ENCODE measurements around the gene SMARCAL1. TPM values are rescaled to one million over a fixed set of nuclear protein-coding genes. Genes with fewer than 3 reads are reported as not detected.

SMARCAL1 gene
- total RNA-seq: 10 to 100 TPM in 2 of 6 donors, 1 to 10 TPM in 4; 7.0 to 12.8 (median 8.1) TPM
- 1 to 10 TPM; 5.5 to 6.7 TPM for polyA plus RNA-seq

DNA sequence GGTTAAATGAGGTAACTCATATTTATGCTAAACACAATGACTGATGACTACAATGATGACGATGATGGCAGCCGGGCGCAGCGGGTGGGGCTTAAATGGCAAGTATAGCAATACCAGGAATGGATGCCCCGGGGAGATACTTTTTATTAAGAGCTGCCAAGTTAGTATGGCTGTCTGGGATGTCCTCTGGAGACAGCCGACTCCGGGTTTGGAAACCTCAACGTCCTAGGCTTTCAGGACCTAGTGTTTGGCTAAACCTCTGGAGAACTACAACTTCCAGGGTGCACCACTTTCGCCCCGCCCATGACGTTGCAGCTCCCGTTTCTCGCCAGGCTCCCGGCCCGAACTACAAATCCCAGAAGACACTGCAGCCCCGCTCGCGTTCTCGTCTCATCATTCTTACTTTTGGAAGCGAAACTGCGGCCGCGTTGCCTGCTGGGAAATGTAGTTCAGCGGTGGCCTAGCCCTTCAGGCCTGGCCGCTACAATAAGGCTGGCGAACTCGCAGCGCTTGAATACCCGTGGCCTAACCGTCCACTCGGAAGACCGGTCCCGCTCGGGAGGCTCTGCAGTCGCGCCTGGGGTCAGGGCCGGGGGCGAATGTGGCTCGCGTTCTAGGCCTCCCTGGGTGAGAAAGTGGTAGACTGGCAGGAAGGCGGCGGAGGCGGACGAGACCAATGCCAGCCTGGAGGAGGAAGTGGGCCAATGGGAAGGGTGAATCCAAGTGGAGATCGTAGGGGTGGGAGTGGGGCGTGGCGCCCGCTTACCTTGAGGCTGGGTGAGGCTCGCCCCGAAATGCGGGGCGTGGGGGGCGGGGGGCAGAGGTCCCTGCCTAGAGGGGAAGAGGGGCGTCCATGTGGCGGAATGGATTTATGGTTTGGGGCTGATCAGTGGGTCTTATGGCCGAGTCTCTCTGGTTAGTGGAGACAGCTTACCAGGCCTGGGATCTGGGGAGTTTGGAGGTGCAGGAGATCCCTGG, at the start of gene SMARCAL1:
SMARCAL1 (plus strand) TSS at position 463 of the 978 bp plus-strand sequence. CDS start 2,221 bp downstream, outside the sequence.
- peaks cover 0 to 5% (median 0%) of the 10 kb centered on the region in 4 donors for H3K27me3 ChIP-seq
- peak; percentile 75 for FAIRE-seq
- peak within 1 kb of the TSS; percentile 90 to 97 (median 96) for H3K27ac ChIP-seq

DNA sequence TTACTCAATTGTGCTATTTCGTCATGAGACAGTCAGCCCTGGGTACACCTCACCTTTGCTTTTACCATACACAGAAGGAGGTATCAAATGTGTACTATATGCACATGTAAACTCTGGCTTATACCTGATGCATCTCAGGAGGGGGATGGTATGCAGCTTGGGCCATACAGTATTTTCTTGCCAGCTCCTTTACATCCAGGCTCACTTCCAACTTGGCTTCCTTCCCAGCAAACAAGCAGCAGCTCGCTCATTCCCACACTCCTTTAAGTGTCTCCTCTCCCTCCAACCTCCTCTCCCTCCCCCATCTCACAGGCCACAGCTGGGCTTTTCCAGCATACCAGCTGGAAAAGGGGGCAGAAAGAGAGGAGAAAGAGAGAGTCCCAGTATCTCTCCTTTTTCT, 49.6 kb upstream of the SMARCAL1 start:
- FAIRE-seq: no peak
- 27 to 32% methylated on average over 2 of the region's 2 CpGs for WGBS, 2 donors

More for the DNA sequence above, at the start of gene SMARCAL1:
- TF ChIP-seq, protein P1, sequence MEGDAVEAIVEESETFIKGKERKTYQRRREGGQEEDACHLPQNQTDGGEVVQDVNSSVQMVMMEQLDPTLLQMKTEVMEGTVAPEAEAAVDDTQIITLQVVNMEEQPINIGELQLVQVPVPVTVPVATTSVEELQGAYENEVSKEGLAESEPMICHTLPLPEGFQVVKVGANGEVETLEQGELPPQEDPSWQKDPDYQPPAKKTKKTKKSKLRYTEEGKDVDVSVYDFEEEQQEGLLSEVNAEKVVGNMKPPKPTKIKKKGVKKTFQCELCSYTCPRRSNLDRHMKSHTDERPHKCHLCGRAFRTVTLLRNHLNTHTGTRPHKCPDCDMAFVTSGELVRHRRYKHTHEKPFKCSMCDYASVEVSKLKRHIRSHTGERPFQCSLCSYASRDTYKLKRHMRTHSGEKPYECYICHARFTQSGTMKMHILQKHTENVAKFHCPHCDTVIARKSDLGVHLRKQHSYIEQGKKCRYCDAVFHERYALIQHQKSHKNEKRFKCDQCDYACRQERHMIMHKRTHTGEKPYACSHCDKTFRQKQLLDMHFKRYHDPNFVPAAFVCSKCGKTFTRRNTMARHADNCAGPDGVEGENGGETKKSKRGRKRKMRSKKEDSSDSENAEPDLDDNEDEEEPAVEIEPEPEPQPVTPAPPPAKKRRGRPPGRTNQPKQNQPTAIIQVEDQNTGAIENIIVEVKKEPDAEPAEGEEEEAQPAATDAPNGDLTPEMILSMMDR (IDR thresholded peaks at IDR 0.05): no peak
- 6 to 7% methylated on average over 51 to 56 of the region's 56 CpGs for WGBS, 2 donors
- H3K9me3 ChIP-seq: no peaks in the 10 kb centered on the region
- DNase-seq (peak; percentile 97 to 99 (median 98)), ATAC-seq (peak; percentile 96 to 98 (median 97))
- H3K4me1 ChIP-seq: peaks cover 0 to 4% (median 3%) of the 10 kb centered on the region in 3 donors
- intact Hi-C loops (cut with DNase I): no loop called here
- no peaks in the 10 kb centered on the region for H3K36me3 ChIP-seq
- peak within 1 kb of the TSS; percentile 76 to 94 (median 76) for H3K4me3 ChIP-seq

DNA sequence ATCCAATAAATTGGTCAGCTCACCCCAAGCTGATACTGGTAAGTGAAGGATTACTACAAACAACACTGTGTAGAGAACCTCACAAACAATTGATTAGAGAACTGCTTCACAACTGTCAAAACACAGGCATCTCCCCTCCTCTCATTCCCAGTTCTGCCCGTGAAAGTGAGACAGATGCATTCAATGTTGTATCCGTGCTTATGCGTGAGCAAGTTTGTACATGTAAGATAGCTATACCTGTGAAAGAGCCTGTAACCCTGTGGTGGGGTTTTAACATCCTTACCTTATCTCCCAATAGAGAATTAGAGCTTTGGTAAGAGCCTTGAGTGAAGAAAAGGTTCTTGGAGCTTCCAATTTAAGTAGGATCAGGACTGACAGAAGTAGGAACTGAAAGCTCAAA, 49.1 kb upstream of the SMARCAL1 start:
- FAIRE-seq: no peak

More for the DNA sequence above, 49.6 kb upstream of the SMARCAL1 start:
- no peak overlapping the region for H3K4me3 ChIP-seq
- H3K27ac ChIP-seq: no peak overlapping the region
- DNase-seq (peak in 4 of 6 donors; percentile 27 to 54 (median 44)), ATAC-seq (peak; percentile 60 to 76 (median 65))
- H3K36me3 ChIP-seq: no peaks in the 10 kb centered on the region
- no peaks in the 10 kb centered on the region for H3K27me3 ChIP-seq
- TF ChIP-seq, protein P1 (IDR thresholded peaks at IDR 0.05): no peak
- no peaks in the 10 kb centered on the region for H3K9me3 ChIP-seq
- no peaks in the 10 kb centered on the region for H3K4me1 ChIP-seq
- intact Hi-C loops (cut with DNase I): no loop called here

DNA sequence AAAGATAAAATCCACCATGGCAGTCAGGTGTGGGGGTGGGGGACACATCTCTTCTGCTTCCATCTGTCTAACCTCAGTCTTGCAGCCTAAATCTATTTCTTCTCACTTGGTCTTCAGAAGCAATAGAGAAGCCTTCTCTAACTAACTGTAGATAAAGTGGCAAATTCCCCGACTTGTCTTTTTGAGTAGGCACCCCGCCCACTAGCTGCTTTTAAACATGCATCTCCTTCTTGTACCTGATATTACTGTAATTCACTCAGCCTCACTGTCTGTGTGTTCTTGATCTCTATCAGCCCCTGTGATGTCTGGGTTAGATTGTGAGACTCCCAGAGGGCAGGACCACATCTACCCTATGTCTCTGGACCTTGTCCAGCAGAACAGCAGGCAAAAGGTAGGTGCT, 46.8 kb upstream of the SMARCAL1 start:
- Histone ChIP-seq H3K9me3 (no peaks in the 10 kb centered on the region), H3K4me1 (no peaks in the 10 kb centered on the region), H3K27ac (no peak overlapping the region), H3K4me3 (no peak overlapping the region), H3K36me3 (no peaks in the 10 kb centered on the region), H3K27me3 (peaks cover 0 to 11% (median 0%) of the 10 kb centered on the region in 4 donors)
- ATAC-seq (no peak), DNase-seq (no peak), FAIRE-seq (no peak)
- TF ChIP-seq, protein P1 (IDR thresholded peaks at IDR 0.05): no peak
- 94 to 95% methylated on average over 2 of the region's 2 CpGs for WGBS, 2 donors
- intact Hi-C loops (cut with DNase I): no loop called here

More for the DNA sequence above, 49.1 kb upstream of the SMARCAL1 start:
- H3K27me3 ChIP-seq: peaks cover 0 to 3% (median 0%) of the 10 kb centered on the region in 4 donors
- WGBS, 2 donors: 86 to 90% methylated on average over 3 of the region's 3 CpGs
- H3K27ac ChIP-seq: no peak overlapping the region
- DNase-seq (no peak), ATAC-seq (no peak)
- no peaks in the 10 kb centered on the region for H3K9me3 ChIP-seq
- TF ChIP-seq, protein P1 (IDR thresholded peaks at IDR 0.05): no peak
- intact Hi-C loops (cut with DNase I): no loop called here
- H3K4me3 ChIP-seq: no peak overlapping the region
- H3K4me1 ChIP-seq: no peaks in the 10 kb centered on the region
- H3K36me3 ChIP-seq: no peaks in the 10 kb centered on the region
